DND-41 (cell line): ENCODE measurements around the gene PGBD1.

Source experiments
- ATAC-seq: fragments of 200-7000 bp; cut with Tn5 transposase; 3 replicates; pipeline ENCODE4 v1.9.1; 2021; ENCODE audit warnings: low read depth; ENCODE audit not compliant: insufficient read depth
- DNase-seq: peaks from one replicate; pipeline ENCODE4 v3.0.0-alpha.2; 2020
- H2AFZ ChIP-seq: 2 replicates; pipeline ENCODE4 v1.6.0; 2012; ENCODE audit warnings: low read depth, low read length
- H3K27ac ChIP-seq: 2 replicates; pipeline ENCODE4 v1.5.1; 2012; ENCODE audit warnings: low read length, inconsistent platforms
- H3K27me3 ChIP-seq: fragments of 200-600 bp; sonication (generic); 2 replicates; pipeline ENCODE4 v1.6.0; 2012; ENCODE audit warnings: low read length, mild to moderate bottlenecking, inconsistent platforms; ENCODE audit not compliant: insufficient read depth, poor library complexity
- H3K36me3 ChIP-seq: 2 replicates; pipeline ENCODE4 v1.5.1; 2012; ENCODE audit warnings: low read length, inconsistent platforms; ENCODE audit not compliant: insufficient read depth
- H3K4me1 ChIP-seq: 2 replicates; pipeline ENCODE4 v1.5.1; 2012; ENCODE audit warnings: mild to moderate bottlenecking, low read length; ENCODE audit not compliant: insufficient read depth
- H3K4me2 ChIP-seq: 2 replicates; pipeline ENCODE4 v1.6.0; 2012; ENCODE audit warnings: mild to moderate bottlenecking, moderate library complexity, low read length, inconsistent platforms; ENCODE audit not compliant: insufficient read depth
- H3K4me3 ChIP-seq, 2 experiments: fragments of 200-600 bp in 1 of 2; shearing (Covaris generic) in 1 of 2; 2 replicates each; pipeline ENCODE4 v1.5.1; 2012 to 2016; ENCODE audit warnings: inconsistent platforms in 2 of 2, low read length in 2 of 2, mild to moderate bottlenecking in 2 of 2, low read depth in 1 of 2, moderate library complexity in 1 of 2
- H3K79me2 ChIP-seq: 2 replicates; pipeline ENCODE4 v1.6.0; 2012; ENCODE audit warnings: low read length, inconsistent platforms; ENCODE audit not compliant: insufficient read depth
- H3K9ac ChIP-seq: 2 replicates; pipeline ENCODE4 v1.6.0; 2012; ENCODE audit warnings: low read depth, mild to moderate bottlenecking, inconsistent platforms, low read length, moderate library complexity
- H3K9me3 ChIP-seq: 2 replicates; pipeline ENCODE4 v1.5.1; 2012; ENCODE audit warnings: low read length, moderate library complexity, mild to moderate bottlenecking, inconsistent platforms; ENCODE audit not compliant: insufficient read depth, severe bottlenecking
- H4K20me1 ChIP-seq: 2 replicates; pipeline ENCODE4 v1.6.0; 2012; ENCODE audit warnings: low read length; ENCODE audit not compliant: insufficient read depth
- CTCF ChIP-seq: IDR thresholded peaks from 2 replicates; pipeline ENCODE4 v1.5.1; 2012; ENCODE audit warnings: borderline replicate concordance, low read length, moderate library complexity, mild to moderate bottlenecking; ENCODE audit not compliant: poor library complexity, severe bottlenecking; ENCODE audit errors: extremely low read depth
- EZH2 ChIP-seq: IDR thresholded peaks from 3 replicates; pipeline ENCODE4 v1.6.1; 2012; ENCODE audit warnings: borderline replicate concordance, low read depth, mild to moderate bottlenecking, moderate library complexity, low read length, inconsistent platforms; ENCODE audit not compliant: severe bottlenecking

The PGBD1 gene

GRCh38 chr6:28239636-28240035 is 41.7 kb upstream of the PGBD1 start:
- no peak for ATAC-seq
- TF ChIP-seq CTCF (no peak), EZH2 (no peak)
- H3K4me3 ChIP-seq: no peak overlapping the region
- peaks cover 4% of the 10 kb centered on the region; the same call in 1 of the 2 replicates for H3K36me3 ChIP-seq
- H3K79me2 ChIP-seq: no peaks in the 10 kb centered on the region
- no peak overlapping the region for H2AFZ ChIP-seq
- no peak for DNase-seq
- H3K4me1 ChIP-seq: no peaks in the 10 kb centered on the region
- H3K9me3 ChIP-seq: no peaks in the 10 kb centered on the region
- no peak overlapping the region for H3K9ac ChIP-seq
- H4K20me1 ChIP-seq: no peaks in the 10 kb centered on the region
- no peak overlapping the region for H3K27ac ChIP-seq
- H3K4me2 ChIP-seq: no peak overlapping the region
- H3K27me3 ChIP-seq: no peaks in the 10 kb centered on the region

GRCh38 chr6:28240471-28240870 is 40.9 kb upstream of the PGBD1 start:
- Histone ChIP-seq H3K4me2 (no peak overlapping the region), H4K20me1 (no peaks in the 10 kb centered on the region), H3K27ac (no peak overlapping the region), H3K9me3 (no peaks in the 10 kb centered on the region), H3K4me3 (no peak overlapping the region), H3K9ac (no peak overlapping the region), H3K27me3 (no peaks in the 10 kb centered on the region), H3K36me3 (peaks cover 13% of the 10 kb centered on the region; the same call in 1 of the 2 replicates), H3K79me2 (no peaks in the 10 kb centered on the region), H2AFZ (no peak overlapping the region), H3K4me1 (no peaks in the 10 kb centered on the region)
- TF ChIP-seq EZH2: no peak
- TF ChIP-seq CTCF: no peak
- DNase-seq (no peak), ATAC-seq (no peak)

GRCh38 chr6:28243946-28244345 is 37.4 kb upstream of the PGBD1 start:
- ATAC-seq (no peak), DNase-seq (no peak)
- H3K4me3 ChIP-seq: no peak overlapping the region
- no peak overlapping the region for H2AFZ ChIP-seq
- H3K27ac ChIP-seq: no peak overlapping the region
- no peaks in the 10 kb centered on the region for H3K27me3 ChIP-seq
- TF ChIP-seq EZH2 (no peak), CTCF (no peak)
- peaks cover 34% of the 10 kb centered on the region for H3K36me3 ChIP-seq
- H3K4me2 ChIP-seq: no peak overlapping the region
- H3K9ac ChIP-seq: no peak overlapping the region
- no peaks in the 10 kb centered on the region for H3K79me2 ChIP-seq
- no peaks in the 10 kb centered on the region for H3K9me3 ChIP-seq
- H3K4me1 ChIP-seq: no peaks in the 10 kb centered on the region
- no peaks in the 10 kb centered on the region for H4K20me1 ChIP-seq
